HCT116 (cell line): Measurements from ENCODE around the gene LMCD1. TPM values are rescaled to one million over a fixed set of nuclear protein-coding genes. Genes with fewer than 3 reads are reported as not detected.

ENCODE experiments used
- ATAC-seq: fragments of 200-7000 bp; cut with Tn5 transposase; 2 replicates; pipeline ENCODE4 v1.9.1; 2020; ENCODE audit warnings: mild to moderate bottlenecking, moderate library complexity
- BruUV-seq: library from RNA; stranded (reverse); fragments of 400-500 nt; replicated peaks from 2 replicates; lab custom pipeline; 2021; lab: Mats Ljungman, UMichigan
- CTCF ChIA-PET: fragments of 300-600 bp; sonication (Branson Sonifier 250); formaldehyde crosslinking; loops from one replicate; lab custom pipeline; 2021; ENCODE audit warnings: antibody characterized with exemption; lab: Charles Lee
- POLR2A ChIA-PET: fragments of 300-600, 350-600 bp; sonication (Branson Sonifier 250); formaldehyde crosslinking; loops from one replicate; lab custom pipeline; 2021; ENCODE audit warnings: antibody characterized with exemption; lab: Charles Lee
- RAD21 ChIA-PET, 2 experiments: fragments of 300-600 bp; sonication (Branson Sonifier 250); formaldehyde crosslinking; loops; one replicate each; lab custom pipeline; 2023; ENCODE audit warnings: low total read pairs in 2 of 2; ENCODE audit not compliant: uncharacterized antibody in 2 of 2, unreplicated experiment in 2 of 2, low non-redundant PET in 1 of 2; lab: Charles Lee
- DNase-seq: peaks from one replicate; pipeline ENCODE4 v3.0.0-alpha.2; 2010; ENCODE audit warnings: low read depth, low spot score
- H2AFZ ChIP-seq: fragments of 200-600 bp; shearing (Covaris generic), sonication (generic); 2 replicates; pipeline ENCODE4 v1.6.1; 2017; ENCODE audit warnings: low read depth, mixed run types, mixed read lengths, antibody characterized with exemption, low read length; ENCODE audit not compliant: poor library complexity, severe bottlenecking
- H3K27ac ChIP-seq: 2 replicates; pipeline ENCODE4 v1.5.1; 2012; ENCODE audit warnings: low read depth, low read length
- H3K27me3 ChIP-seq: fragments of 200-600 bp; sonication (generic); 2 replicates; pipeline ENCODE4 v1.6.1; 2016; ENCODE audit warnings: mixed run types, low read length, mixed read lengths; ENCODE audit not compliant: insufficient read depth
- H3K36me3 ChIP-seq, 2 experiments: fragments of 200-500 bp in 1 of 2; fragments of 200-600 bp in 1 of 2; sonication (Bioruptor generic) in 1 of 2; sonication (generic) in 1 of 2; 2 replicates each; pipeline versions ENCODE4 v1.5.1 to v1.6.1; 2014 to 2016; ENCODE audit warnings: low read length in 2 of 2, inconsistent platforms in 1 of 2, mixed read lengths in 1 of 2, mixed run types in 1 of 2; ENCODE audit not compliant: insufficient read depth in 2 of 2, control insufficient read depth in 1 of 2
- H3K4me1 ChIP-seq, 2 experiments: fragments of 200-600 bp in 1 of 2; sonication (generic) in 1 of 2; 2 replicates each; pipeline versions ENCODE4 v1.5.1 to v1.6.1; 2012 to 2017; ENCODE audit warnings: low read length in 2 of 2, inconsistent platforms in 1 of 2, mild to moderate bottlenecking in 1 of 2, mixed read lengths in 1 of 2, mixed run types in 1 of 2, moderate library complexity in 1 of 2; ENCODE audit not compliant: insufficient read depth in 2 of 2, control insufficient read depth in 1 of 2
- H3K4me2 ChIP-seq: fragments of 200-600 bp; sonication (generic); 2 replicates; pipeline ENCODE4 v1.6.1; 2017; ENCODE audit warnings: mixed run types, low read length, mixed read lengths
- H3K4me3 ChIP-seq, 2 experiments: fragments of 200-600 bp in 1 of 2; sonication (generic) in 1 of 2; replicated peaks in 1 of 2; 2 replicates each; pipeline ENCODE4 v1.5.1; 2011 to 2016; ENCODE audit warnings: low read length in 2 of 2, control low read depth in 1 of 2, low read depth in 1 of 2, mild to moderate bottlenecking in 1 of 2, mixed read lengths in 1 of 2, mixed run types in 1 of 2
- H3K79me2 ChIP-seq: fragments of 200-600 bp; sonication (generic); 2 replicates; pipeline ENCODE4 v1.6.1; 2017; ENCODE audit warnings: mild to moderate bottlenecking, mixed run types, low read length, moderate library complexity, mixed read lengths; ENCODE audit not compliant: insufficient read depth
- H3K9ac ChIP-seq: fragments of 200-600 bp; sonication (generic); 2 replicates; pipeline ENCODE4 v1.6.1; 2016; ENCODE audit warnings: low read length, mixed read lengths
- H3K9me2 ChIP-seq: fragments of 200-600 bp; sonication (generic), shearing (Covaris generic); 2 replicates; pipeline ENCODE4 v1.6.1; 2017; ENCODE audit warnings: mixed run types, mild to moderate bottlenecking, moderate library complexity; ENCODE audit not compliant: insufficient read depth
- H3K9me3 ChIP-seq, 2 experiments: fragments of 200-500 bp in 1 of 2; fragments of 200-600 bp in 1 of 2; sonication (Bioruptor generic) in 1 of 2; sonication (generic) in 1 of 2; 2 replicates each; pipeline ENCODE4 v1.6.1; 2014 to 2017; ENCODE audit warnings: low read length in 2 of 2, mixed read lengths in 2 of 2, inconsistent platforms in 1 of 2, low read depth in 1 of 2, mild to moderate bottlenecking in 1 of 2, mixed run types in 1 of 2, moderate library complexity in 1 of 2; ENCODE audit not compliant: control insufficient read depth in 1 of 2, insufficient read depth in 1 of 2
- H4K20me1 ChIP-seq: fragments of 200-600 bp; sonication (generic), shearing (Covaris generic); 2 replicates; pipeline ENCODE4 v1.6.1; 2017; ENCODE audit warnings: mixed run types, mild to moderate bottlenecking, moderate library complexity; ENCODE audit not compliant: insufficient read depth
- CBX3 ChIP-seq: IDR thresholded peaks from 2 replicates; pipeline ENCODE4 v1.6.1; 2012; ENCODE audit warnings: low read depth
- CEBPB ChIP-seq: IDR thresholded peaks from 2 replicates; pipeline ENCODE4 v1.6.1; 2012; ENCODE audit warnings: low read depth
- EGR1 ChIP-seq: IDR thresholded peaks from 2 replicates; pipeline ENCODE4 v1.6.1; 2012; ENCODE audit warnings: low read depth
- ELF1 ChIP-seq: IDR thresholded peaks from 2 replicates; pipeline ENCODE4 v1.6.1; 2012; ENCODE audit warnings: low read depth, borderline replicate concordance
- JUND ChIP-seq: IDR thresholded peaks from 2 replicates; pipeline ENCODE4 v1.6.1; 2012
- POLR2AphosphoS5 ChIP-seq: IDR thresholded peaks from 2 replicates; pipeline ENCODE4 v1.6.1; 2011; ENCODE audit warnings: mild to moderate bottlenecking, low read depth, low read length, moderate library complexity
- RAD21 ChIP-seq: IDR thresholded peaks from 2 replicates; pipeline ENCODE4 v1.6.1; 2012; ENCODE audit warnings: low read depth, mild to moderate bottlenecking
- SIN3A ChIP-seq: IDR thresholded peaks from 2 replicates; pipeline ENCODE4 v1.6.1; 2012; ENCODE audit warnings: low read depth
- SP1 ChIP-seq: IDR thresholded peaks from 2 replicates; pipeline ENCODE4 v1.6.1; 2012; ENCODE audit warnings: low read depth
- YY1 ChIP-seq: IDR thresholded peaks from 2 replicates; pipeline ENCODE4 v1.6.1; 2011; ENCODE audit warnings: low read length, low read depth, moderate library complexity, mild to moderate bottlenecking; ENCODE audit not compliant: insufficient replicate concordance; ENCODE audit errors: extremely low read depth
- ZFX ChIP-seq: fragments of 450-650 bp; IDR thresholded peaks from 2 replicates; pipeline ENCODE4 v1.6.1; 2017
- intact Hi-C: fragments of 100-400 bp; cut with micrococcal nuclease; formaldehyde crosslinking; loops from 2 replicates; pipeline ENCODE4 v1.10.0; 2022
- total RNA-seq: library from RNA; stranded (reverse); gene quantifications from one replicate; pipeline ENCODE4 v1.2.1, GENCODE V29; 2021; ENCODE audit not compliant: unreplicated experiment
- TF ChIP-seq, protein P1 (sequence below): IDR thresholded peaks from 2 replicates; pipeline ENCODE4 v1.6.1; 2012; ENCODE audit warnings: low read depth
- TF ChIP-seq, protein P2 (sequence below), 3 experiments: fragments of 200-600 bp in 1 of 3; sonication (generic) in 1 of 3; IDR thresholded peaks in 2 of 3; conservative IDR thresholded peaks in 1 of 3; 2 replicates each; pipeline ENCODE4 v1.5.1; 2012 to 2017; ENCODE audit warnings: low read depth in 2 of 3, low read length in 2 of 3, antibody characterized with exemption in 1 of 3, borderline replicate concordance in 1 of 3, control low read depth in 1 of 3, mild to moderate bottlenecking in 1 of 3, mixed read lengths in 1 of 3, mixed run types in 1 of 3, moderate library complexity in 1 of 3; ENCODE audit not compliant: insufficient read depth in 1 of 3
- TF ChIP-seq, protein P3 (sequence below): IDR thresholded peaks from 2 replicates; pipeline ENCODE4 v1.6.1; 2011; ENCODE audit warnings: mild to moderate bottlenecking, low read length, moderate library complexity; ENCODE audit not compliant: insufficient replicate concordance; ENCODE audit errors: extremely low read depth

LMCD1 gene
- total RNA-seq, 1 experiment from 2014 or later: 4.6 TPM

DNA sequence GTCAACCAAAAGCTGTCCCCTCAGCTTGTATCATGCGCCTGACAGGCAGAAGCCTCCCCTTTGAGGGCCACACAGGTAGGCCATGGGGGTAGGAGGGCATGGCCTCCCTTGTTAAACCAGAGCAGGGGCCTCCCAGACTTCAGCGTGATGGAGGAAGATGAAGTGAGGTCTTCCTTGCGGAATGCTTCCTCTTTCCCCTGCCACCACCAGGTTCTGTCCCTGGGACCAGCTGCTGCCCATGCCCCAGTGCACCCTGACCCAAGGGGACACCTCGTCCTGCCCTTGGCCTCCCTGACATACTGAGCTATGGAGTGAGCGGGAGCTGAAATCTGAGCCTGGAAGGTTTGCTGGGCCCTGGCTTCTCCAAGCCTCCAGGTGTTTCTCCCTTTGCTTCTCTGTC lies 116.3 kb downstream of the LMCD1 start:
- Histone ChIP-seq H3K36me3 (no peaks in the 10 kb centered on the region), H3K79me2 (no peaks in the 10 kb centered on the region), H3K4me2 (no peak overlapping the region), H3K9me2 (no peaks in the 10 kb centered on the region), H3K9me3 (peaks cover 0 to 7% of the 10 kb centered on the region in 2 experiments; a peak in 1 of 4 replicates), H3K4me3 (no peak overlapping the region), H2AFZ (no peak overlapping the region), H3K9ac (no peak overlapping the region), H3K27ac (no peak overlapping the region), H4K20me1 (no peaks in the 10 kb centered on the region), H3K4me1 (no peaks in the 10 kb centered on the region; a peak in 1 of 4 replicates), H3K27me3 (no peaks in the 10 kb centered on the region)
- RAD21 ChIA-PET: no interaction called here
- CTCF ChIA-PET: no interaction called here
- ATAC-seq (no peak), DNase-seq (no peak)
- no TSS peak for BruUV-seq
- intact Hi-C loops: no loop called here
- POLR2A ChIA-PET: no interaction called here
- no peak for TF ChIP-seq ZFX
- TF ChIP-seq YY1: no peak
- no peak for TF ChIP-seq ELF1
- no peak for TF ChIP-seq RAD21
- TF ChIP-seq SP1: no peak
- no peak for TF ChIP-seq CBX3

DNA sequence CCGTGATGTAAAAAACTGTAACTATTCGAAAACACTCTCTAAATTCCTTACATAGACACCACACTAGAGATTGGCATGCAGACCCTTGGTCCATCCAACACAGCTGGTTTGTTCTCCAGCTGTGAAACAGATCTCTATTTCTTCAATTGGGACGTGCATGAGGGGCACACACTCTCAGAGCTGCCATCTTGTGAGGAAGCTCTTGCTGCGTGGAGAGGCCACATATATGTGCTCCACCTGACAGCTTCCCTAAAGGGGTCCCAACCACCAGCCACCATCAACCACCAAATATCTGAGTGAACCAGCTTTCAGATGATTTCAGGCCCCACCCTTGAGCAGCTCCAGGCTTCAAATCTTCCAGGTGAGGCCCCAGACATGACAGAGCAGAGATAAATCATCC lies 117.3 kb downstream of the LMCD1 start:
- no peaks in the 10 kb centered on the region for H3K79me2 ChIP-seq
- H3K9me3 ChIP-seq: peaks cover 0 to 7% of the 10 kb centered on the region in 2 experiments; a peak in 1 of 4 replicates
- RAD21 ChIA-PET: no interaction called here
- POLR2A ChIA-PET: no interaction called here
- no peak overlapping the region for H2AFZ ChIP-seq
- intact Hi-C loops: no loop called here
- no peak for DNase-seq
- no peak for ATAC-seq
- no peak overlapping the region for H3K9ac ChIP-seq
- H3K4me1 ChIP-seq: no peaks in the 10 kb centered on the region; a peak in 1 of 4 replicates
- H3K27ac ChIP-seq: no peak overlapping the region
- H4K20me1 ChIP-seq: no peaks in the 10 kb centered on the region
- no TSS peak for BruUV-seq
- H3K36me3 ChIP-seq: no peaks in the 10 kb centered on the region
- no peak overlapping the region for H3K4me2 ChIP-seq
- H3K4me3 ChIP-seq: no peak overlapping the region
- TF ChIP-seq, protein P1, sequence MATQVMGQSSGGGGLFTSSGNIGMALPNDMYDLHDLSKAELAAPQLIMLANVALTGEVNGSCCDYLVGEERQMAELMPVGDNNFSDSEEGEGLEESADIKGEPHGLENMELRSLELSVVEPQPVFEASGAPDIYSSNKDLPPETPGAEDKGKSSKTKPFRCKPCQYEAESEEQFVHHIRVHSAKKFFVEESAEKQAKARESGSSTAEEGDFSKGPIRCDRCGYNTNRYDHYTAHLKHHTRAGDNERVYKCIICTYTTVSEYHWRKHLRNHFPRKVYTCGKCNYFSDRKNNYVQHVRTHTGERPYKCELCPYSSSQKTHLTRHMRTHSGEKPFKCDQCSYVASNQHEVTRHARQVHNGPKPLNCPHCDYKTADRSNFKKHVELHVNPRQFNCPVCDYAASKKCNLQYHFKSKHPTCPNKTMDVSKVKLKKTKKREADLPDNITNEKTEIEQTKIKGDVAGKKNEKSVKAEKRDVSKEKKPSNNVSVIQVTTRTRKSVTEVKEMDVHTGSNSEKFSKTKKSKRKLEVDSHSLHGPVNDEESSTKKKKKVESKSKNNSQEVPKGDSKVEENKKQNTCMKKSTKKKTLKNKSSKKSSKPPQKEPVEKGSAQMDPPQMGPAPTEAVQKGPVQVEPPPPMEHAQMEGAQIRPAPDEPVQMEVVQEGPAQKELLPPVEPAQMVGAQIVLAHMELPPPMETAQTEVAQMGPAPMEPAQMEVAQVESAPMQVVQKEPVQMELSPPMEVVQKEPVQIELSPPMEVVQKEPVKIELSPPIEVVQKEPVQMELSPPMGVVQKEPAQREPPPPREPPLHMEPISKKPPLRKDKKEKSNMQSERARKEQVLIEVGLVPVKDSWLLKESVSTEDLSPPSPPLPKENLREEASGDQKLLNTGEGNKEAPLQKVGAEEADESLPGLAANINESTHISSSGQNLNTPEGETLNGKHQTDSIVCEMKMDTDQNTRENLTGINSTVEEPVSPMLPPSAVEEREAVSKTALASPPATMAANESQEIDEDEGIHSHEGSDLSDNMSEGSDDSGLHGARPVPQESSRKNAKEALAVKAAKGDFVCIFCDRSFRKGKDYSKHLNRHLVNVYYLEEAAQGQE: no peak
- TF ChIP-seq, protein P2, sequence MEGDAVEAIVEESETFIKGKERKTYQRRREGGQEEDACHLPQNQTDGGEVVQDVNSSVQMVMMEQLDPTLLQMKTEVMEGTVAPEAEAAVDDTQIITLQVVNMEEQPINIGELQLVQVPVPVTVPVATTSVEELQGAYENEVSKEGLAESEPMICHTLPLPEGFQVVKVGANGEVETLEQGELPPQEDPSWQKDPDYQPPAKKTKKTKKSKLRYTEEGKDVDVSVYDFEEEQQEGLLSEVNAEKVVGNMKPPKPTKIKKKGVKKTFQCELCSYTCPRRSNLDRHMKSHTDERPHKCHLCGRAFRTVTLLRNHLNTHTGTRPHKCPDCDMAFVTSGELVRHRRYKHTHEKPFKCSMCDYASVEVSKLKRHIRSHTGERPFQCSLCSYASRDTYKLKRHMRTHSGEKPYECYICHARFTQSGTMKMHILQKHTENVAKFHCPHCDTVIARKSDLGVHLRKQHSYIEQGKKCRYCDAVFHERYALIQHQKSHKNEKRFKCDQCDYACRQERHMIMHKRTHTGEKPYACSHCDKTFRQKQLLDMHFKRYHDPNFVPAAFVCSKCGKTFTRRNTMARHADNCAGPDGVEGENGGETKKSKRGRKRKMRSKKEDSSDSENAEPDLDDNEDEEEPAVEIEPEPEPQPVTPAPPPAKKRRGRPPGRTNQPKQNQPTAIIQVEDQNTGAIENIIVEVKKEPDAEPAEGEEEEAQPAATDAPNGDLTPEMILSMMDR (IDR thresholded peaks at IDR 0.05 in 2 of 3, conservative IDR thresholded peaks at IDR 0.05 in 1 of 3; ENCODE audit: borderline replicate concordance in 1 of 3, insufficient read depth in 1 of 3, low read depth in 2 of 3, low read length in 2 of 3): no peak
- TF ChIP-seq POLR2AphosphoS5 (no peak), ELF1 (no peak), ZFX (no peak), CEBPB (no peak), SIN3A (no peak), EGR1 (no peak), CBX3 (no peak), JUND (no peak)
- TF ChIP-seq, protein P3, sequence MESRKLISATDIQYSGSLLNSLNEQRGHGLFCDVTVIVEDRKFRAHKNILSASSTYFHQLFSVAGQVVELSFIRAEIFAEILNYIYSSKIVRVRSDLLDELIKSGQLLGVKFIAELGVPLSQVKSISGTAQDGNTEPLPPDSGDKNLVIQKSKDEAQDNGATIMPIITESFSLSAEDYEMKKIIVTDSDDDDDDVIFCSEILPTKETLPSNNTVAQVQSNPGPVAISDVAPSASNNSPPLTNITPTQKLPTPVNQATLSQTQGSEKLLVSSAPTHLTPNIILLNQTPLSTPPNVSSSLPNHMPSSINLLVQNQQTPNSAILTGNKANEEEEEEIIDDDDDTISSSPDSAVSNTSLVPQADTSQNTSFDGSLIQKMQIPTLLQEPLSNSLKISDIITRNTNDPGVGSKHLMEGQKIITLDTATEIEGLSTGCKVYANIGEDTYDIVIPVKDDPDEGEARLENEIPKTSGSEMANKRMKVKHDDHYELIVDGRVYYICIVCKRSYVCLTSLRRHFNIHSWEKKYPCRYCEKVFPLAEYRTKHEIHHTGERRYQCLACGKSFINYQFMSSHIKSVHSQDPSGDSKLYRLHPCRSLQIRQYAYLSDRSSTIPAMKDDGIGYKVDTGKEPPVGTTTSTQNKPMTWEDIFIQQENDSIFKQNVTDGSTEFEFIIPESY: no peak
- CTCF ChIA-PET: no interaction called here
- H3K9me2 ChIP-seq: no peaks in the 10 kb centered on the region
- no peaks in the 10 kb centered on the region for H3K27me3 ChIP-seq
